GM23338 (cell line): ENCODE data around the gene GC. TPM values are rescaled to one million over a fixed set of nuclear protein-coding genes. Genes with fewer than 3 reads are reported as not detected.

Experiments
- ATAC-seq: fragments of 200-7000 bp; cut with Tn5 transposase; 3 replicates; pipeline ENCODE4 v1.9.1; 2020
- DNase-seq: peaks from one replicate; pipeline ENCODE4 v3.0.0-alpha.2; 2015; ENCODE audit warnings: low spot score
- H2AFZ ChIP-seq: fragments of 200-600 bp; sonication (generic); 2 replicates; pipeline ENCODE4 v1.8.0; 2016; ENCODE audit warnings: antibody characterized with exemption, mild to moderate bottlenecking, moderate library complexity
- H3F3A ChIP-seq: fragments of 200-600 bp; sonication (generic); replicated peaks from 2 replicates; pipeline ENCODE4 v1.8.0; 2017; ENCODE audit warnings: antibody characterized with exemption, mixed run types, low read depth
- H3K27ac ChIP-seq: fragments of 200-600 bp; sonication (generic); 2 replicates; pipeline ENCODE4 v1.6.1; 2016; ENCODE audit warnings: low read depth
- H3K27me3 ChIP-seq: fragments of 200-600 bp; sonication (generic); 2 replicates; pipeline ENCODE4 v1.8.0; 2016; ENCODE audit warnings: mild to moderate bottlenecking, mixed run types, moderate library complexity; ENCODE audit not compliant: insufficient read depth
- H3K36me3 ChIP-seq: fragments of 200-600 bp; sonication (generic); 2 replicates; pipeline ENCODE4 v1.8.0; 2016; ENCODE audit warnings: mild to moderate bottlenecking; ENCODE audit not compliant: insufficient read depth
- H3K4me1 ChIP-seq: fragments of 200-600 bp; sonication (generic); 2 replicates; pipeline ENCODE4 v1.8.0; 2016; ENCODE audit warnings: mild to moderate bottlenecking, moderate library complexity; ENCODE audit not compliant: insufficient read depth
- H3K4me2 ChIP-seq: fragments of 200-600 bp; sonication (generic); 2 replicates; pipeline ENCODE4 v1.7.1; 2017; ENCODE audit warnings: mixed run types
- H3K4me3 ChIP-seq: fragments of 200-600 bp; sonication (generic); 2 replicates; pipeline ENCODE4 v1.6.1; 2016; ENCODE audit warnings: mixed run types
- H3K79me2 ChIP-seq: fragments of 200-600 bp; sonication (generic); replicated peaks from 2 replicates; pipeline ENCODE4 v1.8.0; 2017; ENCODE audit warnings: mild to moderate bottlenecking; ENCODE audit not compliant: insufficient read depth
- H3K9me2 ChIP-seq: fragments of 200-600 bp; sonication (generic); 2 replicates; pipeline ENCODE4 v1.8.0; 2017; ENCODE audit not compliant: insufficient read depth
- H4K20me1 ChIP-seq: fragments of 200-600 bp; sonication (generic); replicated peaks from 2 replicates; pipeline ENCODE4 v1.8.0; 2017; ENCODE audit warnings: mild to moderate bottlenecking; ENCODE audit not compliant: insufficient read depth
- H3K27ac Mint-ChIP-seq: 2 replicates; pipeline ENCODE4 v1.8.0; 2020; ENCODE audit warnings: inconsistent platforms, mild to moderate bottlenecking, moderate library complexity, mixed read lengths
- H3K27me3 Mint-ChIP-seq: 3 replicates; pipeline ENCODE4 v1.8.0; 2022; ENCODE audit warnings: low read depth, mild to moderate bottlenecking, moderate library complexity, mixed read lengths, inconsistent platforms; ENCODE audit not compliant: insufficient read depth, poor library complexity
- H3K36me3 Mint-ChIP-seq: 3 replicates; pipeline ENCODE4 v1.8.0; 2021; ENCODE audit warnings: low read depth, mild to moderate bottlenecking, inconsistent platforms, moderate library complexity, mixed read lengths
- H3K4me1 Mint-ChIP-seq: 3 replicates; pipeline ENCODE4 v1.8.0; 2020; ENCODE audit warnings: mild to moderate bottlenecking, inconsistent platforms, mixed read lengths
- H3K4me3 Mint-ChIP-seq: 3 replicates; pipeline ENCODE4 v1.8.0; 2021; ENCODE audit warnings: moderate library complexity, mild to moderate bottlenecking, inconsistent platforms, mixed read lengths
- H3K9me3 Mint-ChIP-seq: 3 replicates; pipeline ENCODE4 v1.8.0; 2020; ENCODE audit warnings: moderate library complexity, mild to moderate bottlenecking, inconsistent platforms, mixed read lengths
- CREB1 ChIP-seq: fragments of 250-450 bp; sonication (Bioruptor Pico); IDR thresholded peaks from 2 replicates; pipeline ENCODE4 v1.5.0; 2020; ENCODE audit warnings: low read depth, mild to moderate bottlenecking, moderate library complexity
- CTCF ChIP-seq, 2 experiments: fragments of 200-600 bp in 1 of 2; sonication (generic) in 1 of 2; conservative IDR thresholded peaks; 2 replicates each; pipeline versions ENCODE4 v1.5.1 to v1.6.1; 2016 to 2017; ENCODE audit warnings: antibody characterized with exemption in 2 of 2, low read depth in 2 of 2, mild to moderate bottlenecking in 2 of 2, moderate library complexity in 1 of 2
- ETS1 ChIP-seq: IDR thresholded peaks from 2 replicates; pipeline ENCODE4 v1.6.1; 2016; ENCODE audit warnings: antibody characterized with exemption
- EZH2phosphoT487 ChIP-seq: fragments of 200-600 bp; sonication (generic); IDR thresholded peaks from one replicate; pipeline ENCODE4 v1.8.1; 2018; ENCODE audit warnings: antibody characterized with exemption; ENCODE audit not compliant: unreplicated experiment
- JUNB ChIP-seq: IDR thresholded peaks from one replicate; pipeline ENCODE4 v1.6.1; 2016; ENCODE audit warnings: antibody characterized with exemption; ENCODE audit not compliant: unreplicated experiment
- REST ChIP-seq: IDR thresholded peaks from one replicate; pipeline ENCODE4 v1.6.1; 2018; ENCODE audit warnings: antibody characterized with exemption; ENCODE audit not compliant: unreplicated experiment
- STAT1 ChIP-seq: IDR thresholded peaks from one replicate; pipeline ENCODE4 v1.6.1; 2016; ENCODE audit warnings: antibody characterized with exemption; ENCODE audit not compliant: unreplicated experiment
- ZNF114 ChIP-seq: fragments of 250-450 bp; sonication (Bioruptor Pico); IDR thresholded peaks from 2 replicates; pipeline ENCODE4 v1.5.0; 2020; ENCODE audit warnings: mild to moderate bottlenecking, moderate library complexity
- polyA plus RNA-seq: library from polyadenylated mRNA; unstranded; fragments of >200 nt; fragmentation: Nextera tagmentation; extraction: Ambion mirVana; gene quantifications from 2 replicates; pipeline ENCODE4 v1.2.1, GENCODE V29; 2016
- total RNA-seq: library from RNA; depleted of rRNA; stranded (reverse); fragments of >200 nt; shearing (Covaris generic); gene quantifications from 2 replicates; pipeline ENCODE4 v1.2.3, GENCODE V29; 2014

GC gene
- total and polyA plus RNA-seq, 2 experiments from 2014 or later: 0.21 to 1.7 TPM

GRCh38 chr4:71749008-71749594 lies 34.8 kb downstream of the GC start:
- TF ChIP-seq JUNB: no peak
- TF ChIP-seq CTCF (conservative IDR thresholded peaks at IDR 0.05; ENCODE audit: low read depth in 2 of 2): no peak
- Mint-ChIP-seq H3K4me1 (peaks cover 33% of the 10 kb centered on the region), H3K4me3 (no peak overlapping the region), H3K36me3 (peaks cover 3% of the 10 kb centered on the region; the same call in 1 of the 3 replicates), H3K27me3 (no peaks in the 10 kb centered on the region), H3K27ac (0 out of 2 replicates have a peak overlapping the region, but pooled peaks have one; percentile 16), H3K9me3 (no peaks in the 10 kb centered on the region)
- H3K27me3 ChIP-seq: no peaks in the 10 kb centered on the region
- H4K20me1 ChIP-seq: no peaks in the 10 kb centered on the region
- H2AFZ ChIP-seq: peak overlapping the region; percentile 54; the same call in 1 of the 2 replicates
- peaks cover 48% of the 10 kb centered on the region for H3K4me1 ChIP-seq
- no peak for ATAC-seq
- H3K4me3 ChIP-seq: no peak overlapping the region
- no peak for DNase-seq
- H3F3A ChIP-seq: no peaks in the 10 kb centered on the region; the same call in 1 of the 2 replicates
- no peaks in the 10 kb centered on the region for H3K79me2 ChIP-seq
- peaks cover 6% of the 10 kb centered on the region; the same call in 1 of the 2 replicates for H3K9me2 ChIP-seq
- no peaks in the 10 kb centered on the region for H3K36me3 ChIP-seq
- no peak overlapping the region; the same call in 1 of the 2 replicates for H3K27ac ChIP-seq
- no peak overlapping the region; the same call in 1 of the 2 replicates for H3K4me2 ChIP-seq

GRCh38 chr4:71746379-71746778 lies 37.5 kb downstream of the GC start:
- no peak for ATAC-seq

More at GRCh38 chr4:71746379-71746778, 37.5 kb downstream of the GC start:
- Mint-ChIP-seq H3K27me3 (no peaks in the 10 kb centered on the region), H3K36me3 (peaks cover 15% of the 10 kb centered on the region), H3K4me3 (no peak overlapping the region), H3K4me1 (peaks cover 15% of the 10 kb centered on the region; the same call in 2 of the 3 replicates), H3K27ac (no peak overlapping the region), H3K9me3 (peaks cover 5% of the 10 kb centered on the region; the same call in 2 of the 3 replicates)
- H3K36me3 ChIP-seq: no peaks in the 10 kb centered on the region
- H4K20me1 ChIP-seq: no peaks in the 10 kb centered on the region
- no peak overlapping the region for H3K4me3 ChIP-seq
- peaks cover 10% of the 10 kb centered on the region for H3K9me2 ChIP-seq
- no peak overlapping the region for H3K4me2 ChIP-seq
- no peak overlapping the region for H2AFZ ChIP-seq
- no peaks in the 10 kb centered on the region for H3K27me3 ChIP-seq
- no peaks in the 10 kb centered on the region for H3F3A ChIP-seq
- no peak overlapping the region for H3K27ac ChIP-seq
- DNase-seq: no peak
- peaks cover 26% of the 10 kb centered on the region for H3K4me1 ChIP-seq
- no peaks in the 10 kb centered on the region for H3K79me2 ChIP-seq
- no peak for TF ChIP-seq CTCF (conservative IDR thresholded peaks at IDR 0.05; ENCODE audit: low read depth in 2 of 2)
- TF ChIP-seq REST: no peak
- no peak for TF ChIP-seq ETS1
- no peak for TF ChIP-seq EZH2phosphoT487
- no peak for TF ChIP-seq CREB1 (CRISPR knock-in tag)
- no peak for TF ChIP-seq ZNF114 (CRISPR knock-in tag)
- TF ChIP-seq STAT1: no peak
